CD4-positive, alpha-beta T cell treated with Interleukin-4 for 1 hour (primary cell): ENCODE results near the gene COMMD3.

Experiments used
- DNase-seq, 2 donors: peaks; one replicate each; pipeline ENCODE4 v3.0.0-alpha.2; 2020 to 2022

Gene COMMD3

DNA sequence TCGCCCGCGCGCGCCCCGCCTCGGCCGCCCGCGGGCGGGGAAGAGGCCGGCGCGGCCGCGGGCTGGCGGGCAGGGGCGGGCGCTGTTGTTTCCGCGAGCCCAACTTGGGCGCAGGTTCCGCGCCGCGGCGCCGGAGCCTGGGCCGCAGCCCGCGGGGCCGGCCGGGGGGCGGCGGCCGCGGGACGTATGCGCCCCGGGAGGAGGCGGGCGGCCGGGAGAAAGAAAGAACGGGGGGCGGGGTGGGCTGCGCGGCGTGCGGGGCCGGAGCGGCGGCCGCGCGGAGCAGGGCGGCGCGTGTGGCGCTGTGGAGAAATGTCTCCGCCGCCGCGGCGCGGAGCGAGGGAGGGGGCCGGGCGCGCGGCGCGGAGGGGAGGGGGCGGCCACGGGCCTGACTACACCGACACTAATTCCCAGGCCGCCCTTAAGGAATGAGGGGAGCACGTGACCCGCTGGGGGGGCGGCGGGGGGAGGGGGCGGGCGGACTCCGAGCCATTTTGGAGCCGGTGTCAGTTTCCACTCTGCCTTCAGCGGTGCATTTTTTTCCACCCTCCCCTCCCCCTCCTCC, 4.5 kb downstream of the COMMD3 start, which contains the start of gene BMI1:
Gene BMI1, plus strand, starts transcription at position 509 of the 565 bp plus-strand sequence. CDS start 5,351 bp downstream, outside the sequence.
- DNase-seq, result peak; percentile 72 to 80

DNA sequence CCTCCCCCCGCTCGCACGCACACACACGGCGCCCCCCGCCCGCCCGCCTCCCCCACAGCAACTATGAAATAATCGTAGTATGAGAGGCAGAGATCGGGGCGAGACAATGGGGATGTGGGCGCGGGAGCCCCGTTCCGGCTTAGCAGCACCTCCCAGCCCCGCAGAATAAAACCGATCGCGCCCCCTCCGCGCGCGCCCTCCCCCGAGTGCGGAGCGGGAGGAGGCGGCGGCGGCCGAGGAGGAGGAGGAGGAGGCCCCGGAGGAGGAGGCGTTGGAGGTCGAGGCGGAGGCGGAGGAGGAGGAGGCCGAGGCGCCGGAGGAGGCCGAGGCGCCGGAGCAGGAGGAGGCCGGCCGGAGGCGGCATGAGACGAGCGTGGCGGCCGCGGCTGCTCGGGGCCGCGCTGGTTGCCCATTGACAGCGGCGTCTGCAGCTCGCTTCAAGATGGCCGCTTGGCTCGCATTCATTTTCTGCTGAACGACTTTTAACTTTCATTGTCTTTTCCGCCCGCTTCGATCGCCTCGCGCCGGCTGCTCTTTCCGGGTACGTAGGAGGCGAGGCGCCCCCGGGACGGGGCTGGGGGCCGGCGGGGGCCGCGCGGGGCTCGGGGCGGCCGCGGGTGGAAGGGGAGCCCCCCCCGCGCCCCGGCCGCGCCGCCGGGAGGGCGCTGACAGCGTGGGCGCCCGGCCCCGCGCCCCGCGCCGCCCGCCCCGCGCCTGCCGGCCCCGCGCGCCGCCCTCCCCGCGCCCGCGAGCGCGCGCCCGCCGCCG, 5.2 kb downstream of the COMMD3 start:
- DNase-seq, result peak; percentile 64 to 73

- peak in 1 of 2 donors; percentile 30 for DNase-seq
Measured at GRCh38 chr10:22321924-22322640, 5.9 kb downstream of the COMMD3 start.

DNA sequence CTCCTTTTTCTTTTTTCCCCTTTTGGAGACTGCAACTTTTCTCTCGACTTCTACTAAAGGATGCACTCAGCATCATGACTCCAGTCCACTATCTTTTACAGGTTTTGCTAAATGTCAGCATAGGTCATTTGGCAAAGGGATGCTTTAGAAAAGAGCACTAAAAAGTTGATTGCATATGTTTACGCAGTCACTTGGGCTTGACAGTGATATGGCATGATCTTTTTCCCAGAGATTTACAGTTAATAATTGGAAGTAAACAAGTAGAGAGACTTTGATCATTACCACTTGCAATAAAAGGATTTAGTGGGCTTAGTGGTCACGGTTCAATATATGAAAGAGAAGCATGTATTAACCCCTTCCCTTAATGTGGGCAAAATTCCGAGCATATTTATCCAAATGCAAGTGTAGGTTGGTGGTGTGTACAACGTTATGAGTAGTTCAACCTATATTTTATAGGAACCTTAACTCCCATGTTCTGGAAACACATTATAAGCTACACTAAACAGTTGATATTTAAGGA, 6.5 kb downstream of the COMMD3 start:
- no peak for DNase-seq

- DNase-seq, result no peak
Measured at GRCh38 chr10:22323538-22324305, 7.5 kb downstream of the COMMD3 start.

DNA sequence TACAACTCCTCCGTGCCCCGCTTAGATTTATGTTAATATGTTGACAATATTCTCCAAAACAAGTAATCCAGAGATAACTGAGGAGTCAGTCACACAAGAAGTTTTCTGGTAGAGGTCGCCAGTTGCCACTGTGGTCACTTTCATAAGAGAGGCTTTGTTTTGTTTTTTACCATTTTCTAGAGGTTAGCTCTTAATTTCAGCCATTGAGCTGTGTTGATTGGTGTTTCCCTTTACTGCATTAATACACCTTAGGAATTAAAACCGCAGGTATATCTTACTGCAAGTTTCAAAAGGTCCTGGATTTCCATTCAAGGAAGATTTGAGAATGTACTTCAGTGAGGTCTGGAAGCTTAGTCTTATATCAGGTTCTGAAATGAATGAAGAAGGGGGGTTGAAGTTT, 8.2 kb downstream of the COMMD3 start:
- DNase-seq, result no peak

DNA sequence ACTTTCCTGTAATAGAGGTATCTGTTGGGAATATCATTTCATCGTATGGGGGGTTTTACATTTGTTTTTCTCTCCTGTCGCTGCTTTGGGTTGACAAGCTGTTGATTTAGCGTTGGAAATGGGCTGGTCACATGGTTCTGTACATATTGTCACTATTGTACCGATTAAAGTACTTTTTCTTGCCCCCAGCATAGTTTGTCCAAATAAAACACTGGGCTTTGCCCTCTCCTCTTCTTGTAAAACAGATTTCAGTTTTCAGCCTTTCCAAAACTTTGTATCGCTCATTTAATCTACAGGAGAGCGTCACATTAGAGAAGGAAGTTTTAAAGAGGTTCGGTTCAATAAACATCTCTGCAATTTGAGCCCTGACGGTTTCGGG, 8.7 kb downstream of the COMMD3 start:
- no peak for DNase-seq

DNA sequence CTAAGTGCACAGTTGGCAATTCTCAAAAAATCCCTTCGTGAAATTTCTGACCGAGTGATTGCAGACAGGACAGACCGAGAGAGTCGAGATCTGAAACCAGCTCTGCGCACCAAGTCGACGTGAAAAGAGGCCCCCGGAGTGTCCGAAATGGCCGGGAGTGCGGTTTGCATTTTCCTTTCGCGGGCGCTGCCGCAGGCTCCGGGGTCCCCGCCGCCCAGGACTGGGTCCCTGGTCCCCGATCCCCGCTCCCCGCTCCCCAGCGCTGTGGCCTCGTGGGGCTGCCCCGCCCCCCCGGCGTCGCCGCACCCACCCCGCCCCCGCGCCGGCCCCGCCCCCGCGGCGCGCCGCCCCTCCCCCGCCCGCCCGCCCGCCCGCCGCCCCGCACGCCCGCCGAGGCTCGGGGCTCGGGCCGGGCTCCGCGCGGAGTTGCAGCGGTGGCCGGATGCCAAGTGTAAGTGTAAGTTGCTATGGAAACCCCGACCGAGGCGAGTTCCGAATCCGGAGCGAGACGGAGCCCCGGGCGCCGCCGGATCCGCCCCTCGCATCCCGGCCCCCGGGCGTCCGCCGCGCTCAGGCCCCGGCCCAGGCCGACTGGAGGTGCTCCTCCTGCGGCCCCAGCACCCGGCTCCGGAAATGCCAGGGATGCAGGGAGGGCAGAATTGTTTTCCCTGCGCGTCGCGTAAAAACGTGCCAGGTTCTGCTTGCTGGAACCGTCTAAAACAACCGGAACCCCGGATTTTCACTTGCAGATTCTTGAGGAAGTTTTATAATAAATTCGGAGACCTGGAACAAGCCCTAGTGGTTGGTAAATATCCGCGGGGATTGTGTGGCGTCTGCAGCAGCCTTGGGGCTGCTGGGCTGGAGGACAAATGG, 9.3 kb downstream of the COMMD3 start:
- DNase-seq, result peak; percentile 82 to 87

- no peak for DNase-seq
Measured at GRCh38 chr10:22326145-22326702, 10.0 kb downstream of the COMMD3 start.

- DNase-seq, result no peak
Measured at GRCh38 chr10:22329150-22329549, 13.0 kb downstream of the COMMD3 start.

DNA sequence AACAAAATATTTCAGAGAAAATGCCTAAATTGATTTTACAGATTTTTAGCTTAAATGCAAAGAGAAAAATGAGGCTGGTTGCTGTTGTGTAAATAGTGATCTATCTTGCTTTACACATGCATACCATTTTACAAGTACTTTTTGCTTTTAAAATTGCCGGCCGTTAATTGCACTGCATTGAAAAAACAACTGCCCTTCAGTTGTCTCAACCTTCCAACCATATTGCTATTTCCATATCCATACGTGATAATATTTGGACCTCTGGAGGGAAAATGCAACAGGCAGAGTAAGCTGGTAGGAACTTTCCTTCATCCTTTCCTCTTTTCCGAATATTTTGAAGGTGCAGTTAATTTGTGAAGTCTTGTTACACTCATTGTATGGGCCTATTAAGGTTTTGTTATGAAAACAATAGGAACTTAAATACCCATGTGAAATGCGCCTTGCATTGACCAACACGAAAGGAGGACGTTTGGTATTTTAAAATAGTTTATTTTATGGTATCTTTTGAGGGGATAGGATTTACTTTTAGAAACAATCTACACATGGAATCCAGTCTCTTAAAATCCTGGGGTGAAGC, 16.0 kb downstream of the COMMD3 start:
- no peak for DNase-seq

GRCh38 chr10:22333167-22333974, 17.2 kb downstream of the COMMD3 start:
- peak in 1 of 2 donors; percentile 72 for DNase-seq

- no peak for DNase-seq
Measured at GRCh38 chr10:22333975-22334282, 17.7 kb downstream of the COMMD3 start.

DNA sequence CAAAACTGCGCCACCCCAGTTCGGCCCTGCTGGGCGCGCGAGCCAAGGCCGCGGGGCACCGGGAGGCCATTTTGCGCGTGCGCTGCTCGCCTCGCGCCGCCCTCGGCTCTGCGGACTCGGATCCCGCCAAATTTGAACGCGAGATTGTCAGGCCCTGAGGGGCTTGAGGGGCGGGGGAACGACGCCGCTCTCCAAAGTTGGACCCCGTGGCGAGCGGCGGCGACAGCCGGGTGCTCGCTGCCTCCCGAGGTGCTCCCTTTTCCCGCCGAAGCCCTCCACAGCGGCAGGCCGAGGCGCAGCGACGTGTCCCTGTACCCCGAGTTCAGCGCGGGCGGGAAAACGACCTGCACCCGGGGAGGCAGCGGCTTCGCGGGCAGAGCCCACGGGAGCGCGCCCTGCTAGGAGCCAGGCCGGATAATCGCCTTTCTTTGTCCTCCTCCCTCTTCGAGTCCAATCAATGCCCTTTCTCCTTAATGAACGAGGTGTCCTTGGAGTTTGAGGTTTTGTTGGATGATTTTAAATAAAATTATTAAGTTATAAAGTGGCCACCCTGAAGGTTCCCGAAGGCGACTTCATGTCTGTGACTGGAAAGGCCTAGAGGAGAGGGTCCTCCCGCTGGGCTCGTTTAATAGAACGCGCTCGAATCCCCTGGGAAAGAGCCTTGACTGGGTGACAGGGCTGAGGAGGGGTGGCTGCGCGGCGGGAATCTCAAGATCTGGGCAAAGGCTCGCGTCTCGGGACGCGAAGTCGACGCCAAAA, 18.4 kb downstream of the COMMD3 start:
- peak in 1 of 2 donors; percentile 23 for DNase-seq

DNA sequence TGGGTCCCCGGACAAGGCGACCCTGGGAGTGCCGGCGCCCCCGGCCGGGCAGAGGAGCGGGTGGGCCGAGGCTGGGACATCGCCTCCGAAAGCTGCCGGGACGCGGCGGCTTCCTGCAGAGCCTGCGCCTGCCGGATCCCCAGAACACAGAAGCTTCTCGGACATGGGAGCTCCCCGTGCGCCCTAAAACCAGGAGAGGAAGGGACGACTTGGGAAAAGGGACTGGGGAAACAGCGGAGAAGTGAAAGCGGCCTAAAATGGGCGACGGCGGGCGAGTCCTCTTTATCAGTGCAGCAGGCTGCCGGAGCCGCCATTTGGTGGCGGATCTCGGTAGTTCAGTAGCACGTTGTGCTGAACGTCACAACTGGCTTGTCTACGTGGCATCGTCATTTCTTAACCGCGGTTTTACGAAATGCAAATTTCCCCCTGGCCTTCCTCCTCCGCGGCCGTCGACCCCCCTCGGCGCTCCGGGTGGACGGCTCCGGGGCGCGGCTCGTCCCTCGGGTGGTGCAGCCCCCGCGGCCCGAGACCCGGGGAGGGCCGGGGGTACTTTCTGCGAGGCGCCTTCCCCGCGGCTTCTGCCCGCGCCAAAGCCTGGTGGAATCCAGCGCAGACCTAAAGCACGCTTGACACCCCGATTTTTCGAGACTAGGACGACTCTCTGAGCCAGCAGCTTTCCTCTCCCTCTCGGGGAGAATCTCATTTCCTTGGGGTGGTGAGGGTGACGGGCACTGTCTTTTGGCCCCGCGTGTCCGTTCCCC, 19.2 kb downstream of the COMMD3 start:
- peak; percentile 84 to 86 for DNase-seq

- DNase-seq, result no peak
Measured at GRCh38 chr10:22338185-22338900, 22.2 kb downstream of the COMMD3 start.

- no peak for DNase-seq
Measured at GRCh38 chr10:22338931-22339330, 22.7 kb downstream of the COMMD3 start.

- DNase-seq, result no peak
Measured at GRCh38 chr10:22339761-22340328, 23.7 kb downstream of the COMMD3 start.
